ENCODE data around the gene BCAT1.

The BCAT1 gene

DNA sequence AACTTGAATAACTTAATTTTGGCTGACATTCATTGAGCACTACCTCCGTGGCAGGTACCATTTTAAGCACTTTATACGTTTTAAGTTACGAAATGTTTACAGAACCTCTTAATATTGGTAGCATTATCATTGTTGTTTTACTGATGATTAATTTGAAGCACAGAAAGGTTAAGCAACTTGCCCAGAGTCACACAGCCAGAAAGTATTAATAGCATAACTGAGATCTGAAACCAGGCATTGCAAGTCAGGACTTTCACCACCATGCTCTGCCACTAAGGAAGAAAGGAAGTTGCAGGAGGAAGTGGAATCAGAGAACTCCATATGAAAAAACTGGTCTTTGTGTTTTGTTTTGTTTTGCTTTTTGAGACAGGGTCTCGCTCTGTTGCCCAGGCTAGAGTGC lies 28.2 kb upstream of the BCAT1 start:
- no peak overlapping the region for H2BK120ac ChIP-seq (ENCODE audit: low read depth, low read length)
- no peak overlapping the region for H2AK5ac ChIP-seq (ENCODE audit: low read depth, low read length)
- no peak overlapping the region for H3K4me3 ChIP-seq (ENCODE audit: low read length in 2 of 2)
- no peak overlapping the region for H2AFZ ChIP-seq (ENCODE audit: low read length)
- H2BK15ac ChIP-seq (ENCODE audit: low read length): no peak overlapping the region
- H4K91ac ChIP-seq (ENCODE audit: low read depth, low read length, poor library complexity): no peak overlapping the region
- no peaks in the 10 kb centered on the region for H3K36me3 ChIP-seq (replicated peaks in 1 of 2; ENCODE audit: control insufficient read depth in 2 of 2, insufficient read depth in 2 of 2, low read length in 2 of 2)
- H3K9me3 ChIP-seq (replicated peaks in 1 of 2; ENCODE audit: control insufficient read depth in 2 of 2, insufficient read depth in 1 of 2, low read depth in 1 of 2, low read length in 2 of 2): no peaks in the 10 kb centered on the region
- H3K4me2 ChIP-seq (ENCODE audit: insufficient read depth, low read length, poor library complexity, severe bottlenecking): no peak overlapping the region
- H3K79me1 ChIP-seq (ENCODE audit: low read depth, low read length): no peaks in the 10 kb centered on the region
- WGBS, 2 donors (ENCODE audit: extremely low coverage in 2 of 2, insufficient read length in 2 of 2, insufficient replicate concordance in 1 of 2): no CpG with 5 or more reads among the region's 4 CpGs
- H3K4ac ChIP-seq (ENCODE audit: low read length): no peak overlapping the region
- no peak overlapping the region for H3K23ac ChIP-seq (ENCODE audit: low read depth, low read length, poor library complexity)
- H3K18ac ChIP-seq (ENCODE audit: low read length): no peak overlapping the region
- H3K27me3 ChIP-seq (ENCODE audit: control insufficient read depth in 3 of 3, insufficient read depth in 3 of 3, low read depth in 1 of 3, low read length in 3 of 3): no peaks in the 10 kb centered on the region
- H3K4me1 ChIP-seq (ENCODE audit: control insufficient read depth in 2 of 2, insufficient read depth in 1 of 2, low read depth in 1 of 2, low read length in 2 of 2): no peaks in the 10 kb centered on the region
- no peak overlapping the region for H3K27ac ChIP-seq (replicated peaks; ENCODE audit: low read length)
- H3K14ac ChIP-seq (ENCODE audit: low read length): no peak overlapping the region
- no peak overlapping the region for H2BK12ac ChIP-seq (ENCODE audit: low read length)
- no peak overlapping the region for H3K9ac ChIP-seq (ENCODE audit: low read depth, low read length, poor library complexity)
- H4K8ac ChIP-seq (ENCODE audit: low read depth, low read length): no peak overlapping the region
- no peak overlapping the region for H2BK5ac ChIP-seq (ENCODE audit: low read length)
- no peak for DNase-seq (ENCODE audit: low spot score)

DNA sequence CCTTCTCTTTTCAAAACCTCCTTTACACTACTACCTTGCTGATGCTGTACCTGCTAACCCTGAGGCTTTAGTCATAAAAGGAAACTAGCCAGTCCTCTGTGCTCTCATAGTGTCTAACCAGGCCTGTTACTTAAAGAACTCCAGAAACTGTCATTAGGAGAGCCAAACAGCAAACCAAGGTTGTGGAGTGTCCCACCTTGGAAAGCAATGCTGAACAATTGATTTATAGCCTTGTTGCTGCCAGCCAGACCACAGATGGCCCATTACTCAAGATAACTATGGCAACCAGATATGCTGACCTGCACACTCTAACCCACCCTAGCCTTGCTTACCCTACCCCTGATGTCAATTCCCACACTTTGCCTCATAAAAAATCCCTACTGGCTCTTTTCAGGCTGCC lies 26.5 kb upstream of the BCAT1 start:
- no peaks in the 10 kb centered on the region for H3K79me1 ChIP-seq (ENCODE audit: low read depth, low read length)
- H2BK15ac ChIP-seq (ENCODE audit: low read length): no peak overlapping the region
- H4K8ac ChIP-seq (ENCODE audit: low read depth, low read length): no peak overlapping the region
- H3K27ac ChIP-seq (replicated peaks; ENCODE audit: low read length): no peak overlapping the region
- no peaks in the 10 kb centered on the region for H3K27me3 ChIP-seq (ENCODE audit: control insufficient read depth in 3 of 3, insufficient read depth in 3 of 3, low read depth in 1 of 3, low read length in 3 of 3)
- H2BK5ac ChIP-seq (ENCODE audit: low read length): no peak overlapping the region
- no peak overlapping the region for H3K4ac ChIP-seq (ENCODE audit: low read length)
- no peaks in the 10 kb centered on the region for H3K4me1 ChIP-seq (ENCODE audit: control insufficient read depth in 2 of 2, insufficient read depth in 1 of 2, low read depth in 1 of 2, low read length in 2 of 2)
- no peaks in the 10 kb centered on the region for H3K36me3 ChIP-seq (replicated peaks in 1 of 2; ENCODE audit: control insufficient read depth in 2 of 2, insufficient read depth in 2 of 2, low read length in 2 of 2)
- no peak overlapping the region for H3K23ac ChIP-seq (ENCODE audit: low read depth, low read length, poor library complexity)
- no peak overlapping the region for H3K4me2 ChIP-seq (ENCODE audit: insufficient read depth, low read length, poor library complexity, severe bottlenecking)
- DNase-seq (ENCODE audit: low spot score): no peak
- no peak overlapping the region for H3K14ac ChIP-seq (ENCODE audit: low read length)
- H2BK12ac ChIP-seq (ENCODE audit: low read length): no peak overlapping the region
- H2AK5ac ChIP-seq (ENCODE audit: low read depth, low read length): no peak overlapping the region
- no peak overlapping the region for H3K18ac ChIP-seq (ENCODE audit: low read length)
- H3K9ac ChIP-seq (ENCODE audit: low read depth, low read length, poor library complexity): no peak overlapping the region
- H2AFZ ChIP-seq (ENCODE audit: low read length): no peak overlapping the region
- no peak overlapping the region for H4K91ac ChIP-seq (ENCODE audit: low read depth, low read length, poor library complexity)
- no peaks in the 10 kb centered on the region for H3K9me3 ChIP-seq (replicated peaks in 1 of 2; ENCODE audit: control insufficient read depth in 2 of 2, insufficient read depth in 1 of 2, low read depth in 1 of 2, low read length in 2 of 2)
- H3K4me3 ChIP-seq (ENCODE audit: low read length in 2 of 2): no peak overlapping the region
- H2BK120ac ChIP-seq (ENCODE audit: low read depth, low read length): no peak overlapping the region

DNA sequence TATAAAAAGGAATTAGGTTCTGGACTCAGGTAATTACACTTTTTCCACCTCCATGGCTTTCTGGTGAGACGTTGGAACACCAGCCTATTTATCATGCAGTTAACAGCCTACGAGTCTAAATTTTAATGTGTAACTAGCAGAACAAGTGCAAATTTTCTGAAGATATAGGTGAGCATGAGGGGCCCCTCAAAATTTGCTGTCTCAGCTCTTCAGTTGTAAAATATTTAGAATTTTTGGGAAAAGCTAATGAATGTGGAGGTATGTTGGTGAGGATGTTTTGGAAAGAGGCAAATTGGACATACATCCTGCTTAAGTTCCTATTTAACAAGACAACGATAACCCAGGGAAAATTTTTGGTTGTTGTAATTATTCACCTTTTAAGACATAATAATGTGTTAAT lies 25.3 kb upstream of the BCAT1 start:
- Histone ChIP-seq H3K4me3 (ENCODE audit: low read length in 2 of 2) (no peak overlapping the region), H2BK120ac (ENCODE audit: low read depth, low read length) (no peak overlapping the region), H3K9me3 (replicated peaks in 1 of 2; ENCODE audit: control insufficient read depth in 2 of 2, insufficient read depth in 1 of 2, low read depth in 1 of 2, low read length in 2 of 2) (peaks cover 0 to 2% of the 10 kb centered on the region in 2 donors), H2BK5ac (ENCODE audit: low read length) (no peak overlapping the region), H3K4me2 (ENCODE audit: insufficient read depth, low read length, poor library complexity, severe bottlenecking) (no peak overlapping the region), H3K4ac (ENCODE audit: low read length) (no peak overlapping the region), H3K9ac (ENCODE audit: low read depth, low read length, poor library complexity) (no peak overlapping the region), H3K18ac (ENCODE audit: low read length) (no peak overlapping the region), H2BK15ac (ENCODE audit: low read length) (no peak overlapping the region), H3K23ac (ENCODE audit: low read depth, low read length, poor library complexity) (no peak overlapping the region), H2BK12ac (ENCODE audit: low read length) (no peak overlapping the region), H3K14ac (ENCODE audit: low read length) (no peak overlapping the region), H3K4me1 (ENCODE audit: control insufficient read depth in 2 of 2, insufficient read depth in 1 of 2, low read depth in 1 of 2, low read length in 2 of 2) (no peaks in the 10 kb centered on the region), H3K79me1 (ENCODE audit: low read depth, low read length) (no peaks in the 10 kb centered on the region), H3K27me3 (ENCODE audit: control insufficient read depth in 3 of 3, insufficient read depth in 3 of 3, low read depth in 1 of 3, low read length in 3 of 3) (no peaks in the 10 kb centered on the region), H2AFZ (ENCODE audit: low read length) (no peak overlapping the region), H4K8ac (ENCODE audit: low read depth, low read length) (no peak overlapping the region), H4K91ac (ENCODE audit: low read depth, low read length, poor library complexity) (no peak overlapping the region), H2AK5ac (ENCODE audit: low read depth, low read length) (no peak overlapping the region), H3K36me3 (replicated peaks in 1 of 2; ENCODE audit: control insufficient read depth in 2 of 2, insufficient read depth in 2 of 2, low read length in 2 of 2) (no peaks in the 10 kb centered on the region), H3K27ac (replicated peaks; ENCODE audit: low read length) (no peak overlapping the region)
- no peak for DNase-seq (ENCODE audit: low spot score)
- no CpG with 5 or more reads among the region's 3 CpGs for WGBS, 2 donors (ENCODE audit: extremely low coverage in 2 of 2, insufficient read length in 2 of 2, insufficient replicate concordance in 1 of 2)

DNA sequence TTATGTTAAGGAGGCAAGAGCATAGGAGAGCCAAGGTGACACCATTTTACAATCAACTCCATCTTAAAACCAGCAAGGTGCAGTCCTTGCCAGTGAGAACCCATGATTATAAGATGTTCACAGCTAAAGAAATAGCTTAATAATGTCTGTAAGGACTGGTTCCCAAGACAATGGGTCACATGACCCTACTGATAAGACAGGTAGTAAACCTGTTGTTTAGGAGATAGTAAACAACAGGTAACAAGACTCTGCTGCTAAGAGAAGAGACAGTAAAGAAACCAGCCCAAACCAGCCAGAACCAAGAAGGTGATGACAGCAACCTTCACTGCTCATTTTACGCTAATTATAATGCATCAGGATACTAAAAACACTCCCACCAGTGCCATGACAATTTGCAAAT lies 23.2 kb upstream of the BCAT1 start:
- WGBS, 2 donors (ENCODE audit: extremely low coverage in 2 of 2, insufficient read length in 2 of 2, insufficient replicate concordance in 1 of 2): no CpG with 5 or more reads among the region's 1 CpG

More for the DNA sequence above, 23.2 kb upstream of the BCAT1 start:
- Histone ChIP-seq H4K8ac (ENCODE audit: low read depth, low read length) (no peak overlapping the region), H2BK15ac (ENCODE audit: low read length) (no peak overlapping the region), H3K9me3 (replicated peaks in 1 of 2; ENCODE audit: control insufficient read depth in 2 of 2, insufficient read depth in 1 of 2, low read depth in 1 of 2, low read length in 2 of 2) (peaks cover 0 to 2% of the 10 kb centered on the region in 2 donors), H2BK12ac (ENCODE audit: low read length) (no peak overlapping the region), H2BK5ac (ENCODE audit: low read length) (no peak overlapping the region), H3K27me3 (ENCODE audit: control insufficient read depth in 3 of 3, insufficient read depth in 3 of 3, low read depth in 1 of 3, low read length in 3 of 3) (peaks cover 0 to 2% (median 0%) of the 10 kb centered on the region in 3 experiments), H3K4me3 (ENCODE audit: low read length in 2 of 2) (no peak overlapping the region), H3K36me3 (replicated peaks in 1 of 2; ENCODE audit: control insufficient read depth in 2 of 2, insufficient read depth in 2 of 2, low read length in 2 of 2) (no peaks in the 10 kb centered on the region), H3K4me1 (ENCODE audit: control insufficient read depth in 2 of 2, insufficient read depth in 1 of 2, low read depth in 1 of 2, low read length in 2 of 2) (no peaks in the 10 kb centered on the region), H2AFZ (ENCODE audit: low read length) (no peak overlapping the region), H3K23ac (ENCODE audit: low read depth, low read length, poor library complexity) (no peak overlapping the region), H3K4me2 (ENCODE audit: insufficient read depth, low read length, poor library complexity, severe bottlenecking) (no peak overlapping the region), H3K9ac (ENCODE audit: low read depth, low read length, poor library complexity) (no peak overlapping the region), H3K4ac (ENCODE audit: low read length) (no peak overlapping the region), H2AK5ac (ENCODE audit: low read depth, low read length) (no peak overlapping the region), H3K14ac (ENCODE audit: low read length) (no peak overlapping the region), H3K27ac (replicated peaks; ENCODE audit: low read length) (no peak overlapping the region), H4K91ac (ENCODE audit: low read depth, low read length, poor library complexity) (no peak overlapping the region), H3K79me1 (ENCODE audit: low read depth, low read length) (no peaks in the 10 kb centered on the region), H2BK120ac (ENCODE audit: low read depth, low read length) (no peak overlapping the region), H3K18ac (ENCODE audit: low read length) (no peak overlapping the region)
- no peak for DNase-seq (ENCODE audit: low spot score)

Measured in neuronal stem cell (in vitro differentiated cells).